HG03039 (cell line): ENCODE measurements around the gene HHAT.

Experiments
- ATAC-seq: cut with Tn5 transposase; IDR thresholded peaks from one replicate; pipeline ENCODE4 v1.9.1; 2021; ENCODE audit warnings: mild to moderate bottlenecking, moderate library complexity; ENCODE audit not compliant: unreplicated experiment

Gene HHAT

DNA sequence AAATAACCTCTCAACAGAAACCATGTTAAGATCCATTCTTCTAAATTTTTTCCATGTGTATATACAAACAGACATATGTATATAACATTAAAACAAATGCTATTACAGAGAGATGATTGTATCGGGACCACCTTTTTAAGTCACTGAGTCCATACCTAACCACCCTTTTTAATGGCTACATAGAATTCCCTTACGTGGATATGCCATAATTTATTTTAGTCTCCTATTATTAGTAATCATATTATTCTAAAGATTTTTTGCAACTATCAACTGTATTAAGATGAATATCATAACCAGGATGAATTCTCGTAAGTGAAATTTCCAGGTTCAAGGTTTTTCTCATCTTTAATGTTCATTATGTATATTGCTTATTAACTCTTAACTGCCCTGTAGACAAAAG lies 259.7 kb downstream of the HHAT start:
- ATAC-seq: no peak

DNA sequence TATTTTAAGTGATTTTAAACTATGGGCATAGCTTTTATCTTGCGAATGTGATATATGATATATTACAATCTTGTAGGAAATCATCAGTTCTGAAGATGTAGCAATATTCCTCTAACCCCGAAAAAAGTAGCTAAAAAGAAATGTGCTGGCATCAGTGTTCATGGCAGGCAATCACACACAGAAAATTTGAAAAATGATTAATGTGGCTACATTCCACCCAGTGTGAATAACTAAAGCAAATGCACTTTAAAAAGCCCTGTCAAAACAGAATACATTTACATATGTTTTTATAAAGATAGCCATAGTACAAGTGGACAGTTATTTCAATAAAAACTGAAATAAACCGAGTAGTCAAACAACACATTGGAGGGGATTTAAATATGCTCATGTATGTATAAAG lies 260.2 kb downstream of the HHAT start:
- no peak for ATAC-seq

DNA sequence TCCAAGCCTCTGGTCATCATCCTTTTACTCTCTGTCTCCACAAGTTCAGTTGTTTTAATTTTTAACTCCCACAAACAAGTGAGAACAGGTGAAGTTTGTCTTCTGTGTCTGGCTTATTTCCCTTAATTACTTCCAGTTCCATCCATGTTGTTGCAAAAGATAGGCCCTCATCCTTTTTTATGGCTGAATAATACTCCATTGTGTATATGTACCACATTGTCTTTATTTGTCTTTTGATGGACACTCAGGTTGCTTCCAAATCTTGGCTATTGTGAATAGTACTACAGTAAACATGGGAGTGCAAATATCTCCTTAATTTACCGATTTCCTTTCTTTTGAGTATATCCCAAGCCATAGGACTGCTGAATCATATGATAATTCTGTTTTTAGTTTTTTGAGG lies 262.5 kb downstream of the HHAT start:
- no peak for ATAC-seq

DNA sequence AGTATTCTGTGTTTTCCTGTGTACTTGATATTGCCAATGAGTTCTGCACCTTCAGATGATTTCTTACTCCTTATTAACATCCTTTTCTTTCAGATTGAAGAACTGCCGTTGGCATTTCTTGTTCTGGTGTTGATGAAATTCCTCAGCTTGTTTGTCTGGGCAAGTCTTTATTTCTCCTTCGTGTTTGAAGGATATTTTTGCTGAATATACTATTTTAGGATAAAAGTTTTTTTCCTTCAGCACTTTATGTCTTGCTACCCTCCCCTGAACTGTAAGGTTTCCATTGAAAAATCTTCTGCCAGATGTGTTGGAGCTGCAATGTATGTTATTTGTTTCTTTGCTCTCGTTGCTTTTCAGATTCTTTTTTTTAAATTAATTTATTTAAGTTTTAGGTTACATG lies 265.9 kb downstream of the HHAT start:
- no peak for ATAC-seq

DNA sequence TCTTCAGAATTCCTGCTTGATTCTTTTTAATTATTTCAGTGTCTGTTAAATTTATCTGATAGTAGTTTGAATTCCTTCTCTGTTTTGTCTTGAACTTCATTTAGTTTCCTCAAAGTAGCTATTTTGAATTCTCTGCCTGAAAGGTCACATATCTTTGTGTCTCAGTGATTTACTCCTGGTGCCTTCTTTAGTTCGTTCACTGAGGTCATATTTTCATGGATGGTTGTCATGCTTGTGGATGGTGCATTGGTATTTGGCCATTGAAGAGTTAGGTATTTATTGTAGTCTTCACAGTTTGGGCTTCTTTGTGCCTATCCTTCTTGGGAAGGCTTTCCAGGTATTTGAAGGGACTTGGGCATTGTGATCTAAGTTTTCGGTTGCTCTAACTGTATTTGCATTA lies 267.9 kb downstream of the HHAT start:
- ATAC-seq: no peak

DNA sequence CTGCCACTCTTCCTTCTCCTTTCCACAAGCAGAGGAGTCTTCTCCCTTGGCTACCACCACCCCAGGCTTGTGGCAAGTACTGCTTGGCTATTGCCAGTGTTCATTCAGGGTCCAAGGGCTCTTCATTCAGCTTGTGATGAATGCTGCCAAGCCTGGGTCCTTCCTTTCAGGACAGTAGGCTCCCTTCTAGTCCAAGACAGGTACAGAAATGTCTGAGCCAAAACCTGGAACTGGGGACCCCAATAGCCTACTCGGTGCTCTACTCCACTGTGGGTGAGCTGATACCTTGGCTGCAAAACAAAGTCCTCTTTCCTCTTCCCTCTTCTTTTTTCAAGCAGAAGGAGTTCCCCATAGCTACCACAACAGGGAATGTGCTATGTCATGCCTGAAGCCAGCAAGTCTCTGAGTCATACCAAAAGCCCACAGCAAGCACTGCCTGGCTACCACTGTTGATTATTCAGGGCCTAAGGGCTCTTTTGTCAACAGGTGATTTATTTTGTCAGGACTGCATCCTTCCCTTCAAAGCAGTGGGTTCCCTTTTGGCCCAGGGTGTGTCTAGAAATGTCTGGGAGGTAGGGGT lies 268.9 kb downstream of the HHAT start:
- ATAC-seq: peak; percentile 96

DNA sequence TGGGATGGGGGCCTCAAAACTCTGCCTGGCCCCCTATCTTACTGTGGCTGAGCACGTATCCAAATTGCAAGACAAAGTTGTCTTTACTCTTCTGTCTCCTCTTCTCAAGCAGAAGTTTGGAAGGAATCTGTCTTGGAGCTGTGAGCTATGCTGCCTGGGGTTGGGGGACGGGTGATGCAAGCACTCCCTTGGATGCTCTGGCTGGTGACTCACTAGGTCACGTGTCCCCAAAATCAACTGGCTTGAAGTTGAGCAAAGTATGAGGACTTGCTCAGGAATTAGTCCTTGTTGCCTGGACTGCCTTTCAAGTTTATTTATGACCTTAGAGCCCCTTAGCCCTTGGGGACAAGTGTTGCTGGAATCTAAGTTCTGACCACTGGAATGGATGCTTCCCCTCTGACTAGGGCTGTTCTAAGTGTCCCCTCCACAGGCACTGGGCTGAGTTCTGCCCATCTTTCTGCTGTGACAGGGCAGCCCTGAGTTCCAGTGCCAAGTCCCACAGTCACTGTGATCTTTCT lies 269.5 kb downstream of the HHAT start:
- peak; percentile 5 for ATAC-seq

DNA sequence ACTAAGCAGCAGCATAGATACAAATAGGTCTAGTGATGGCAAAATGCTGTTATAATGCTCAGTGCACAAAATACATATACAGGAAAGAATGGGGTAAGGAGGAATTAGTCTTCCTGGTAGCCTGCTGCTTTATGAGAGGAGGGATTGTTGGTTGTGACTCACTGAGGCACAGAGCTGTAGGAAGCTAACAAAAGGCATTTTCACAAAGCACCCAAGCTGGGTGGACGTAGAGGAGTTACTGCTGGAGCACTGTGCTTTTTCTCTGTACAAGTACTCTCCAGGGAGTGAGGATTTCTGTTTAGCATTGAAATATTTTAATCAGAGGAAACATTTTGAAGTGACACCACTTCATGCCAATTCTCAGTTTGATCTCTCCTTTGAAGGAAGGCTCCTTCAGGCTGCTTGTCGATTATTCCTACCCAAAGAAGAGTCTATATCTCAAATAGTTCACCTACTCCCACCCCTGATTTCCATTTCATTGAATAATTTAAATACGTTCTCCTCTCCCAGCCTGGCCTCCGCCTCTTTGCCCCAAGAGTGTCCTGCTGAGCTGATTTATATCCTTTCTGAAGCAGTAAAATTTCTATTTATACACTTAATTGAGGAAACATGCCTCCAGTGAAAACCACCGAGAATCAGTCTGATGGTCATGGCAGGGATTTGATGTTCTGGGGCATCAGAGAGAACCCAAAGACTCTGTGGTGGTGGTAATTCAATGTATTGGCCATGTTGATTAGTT lies 271.9 kb downstream of the HHAT start:
- ATAC-seq: no peak

DNA sequence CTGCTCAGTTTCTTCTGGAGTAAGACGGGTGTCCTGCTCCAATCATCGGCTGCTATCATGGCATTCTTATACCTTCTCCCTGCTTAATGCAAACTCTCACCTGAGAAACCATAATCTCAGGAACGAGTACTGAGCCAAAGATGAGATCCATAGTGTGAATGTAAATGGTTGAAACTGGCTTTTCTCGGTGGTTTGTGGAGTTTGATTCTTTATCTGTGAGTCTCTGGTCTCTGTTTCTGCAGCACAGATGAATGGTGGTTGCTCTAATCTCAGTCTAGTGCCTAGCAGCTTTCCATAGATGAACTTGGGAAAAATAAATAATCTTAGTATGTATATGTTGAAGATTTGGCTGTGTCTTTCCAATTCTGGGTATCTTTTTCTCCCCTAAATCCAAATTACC lies 274.4 kb downstream of the HHAT start:
- ATAC-seq: no peak

DNA sequence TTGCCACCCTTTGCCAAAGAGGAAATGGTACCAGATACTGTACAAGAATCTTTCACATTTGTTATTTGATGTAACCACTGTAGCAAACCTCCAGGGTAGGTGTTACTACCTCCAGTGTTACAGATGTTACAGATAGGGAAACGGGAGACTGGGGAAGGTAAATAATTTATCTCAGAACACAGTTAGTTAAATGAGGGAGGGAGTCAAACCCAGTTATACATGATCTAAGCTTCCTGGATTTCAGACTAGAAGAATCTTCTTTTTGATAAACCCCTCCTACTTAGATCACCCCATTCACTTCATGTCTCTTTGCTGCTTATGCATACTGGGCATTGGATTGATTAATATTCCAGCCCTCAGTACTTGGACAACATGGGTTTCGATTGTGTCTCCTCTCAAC lies 276.4 kb downstream of the HHAT start:
- ATAC-seq: no peak

DNA sequence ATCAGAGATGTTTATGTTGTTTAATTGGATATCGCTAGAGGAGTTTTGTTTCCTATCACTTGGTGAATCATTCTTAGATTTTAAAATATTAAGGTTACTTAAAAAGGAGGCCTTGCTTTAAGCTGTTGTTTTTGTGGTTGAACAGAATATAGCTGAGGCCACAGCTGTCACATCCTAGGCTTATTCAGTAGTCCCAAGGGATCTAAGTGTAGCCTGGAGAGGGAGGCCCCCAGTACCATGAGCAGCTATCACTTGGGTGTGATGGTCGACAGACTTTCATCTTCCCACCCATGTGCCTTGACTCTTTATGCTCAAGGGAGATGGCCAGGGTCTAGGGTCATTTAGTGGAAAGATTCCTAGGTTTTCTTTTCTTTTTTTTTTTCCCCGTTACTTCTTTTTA lies 278.7 kb downstream of the HHAT start:
- no peak for ATAC-seq

DNA sequence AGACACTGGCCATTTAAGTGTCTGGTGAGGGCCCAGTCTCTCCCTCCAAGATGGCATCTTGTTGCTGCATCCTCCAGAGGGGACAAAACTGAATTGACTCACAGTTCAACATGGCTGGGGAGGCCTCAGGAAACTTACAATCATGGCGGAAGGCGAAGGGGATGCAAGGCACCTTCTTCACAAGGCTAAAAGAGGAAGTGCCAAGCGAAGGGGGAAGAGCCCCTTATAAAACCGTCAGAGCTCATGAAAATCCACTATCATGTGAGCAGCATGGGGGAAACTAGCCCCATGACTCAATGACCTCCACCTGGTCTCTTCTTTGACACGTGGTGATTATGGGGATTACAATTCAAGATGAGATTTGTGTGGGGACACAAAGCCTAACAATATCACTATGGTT lies 280.1 kb downstream of the HHAT start:
- ATAC-seq: no peak

DNA sequence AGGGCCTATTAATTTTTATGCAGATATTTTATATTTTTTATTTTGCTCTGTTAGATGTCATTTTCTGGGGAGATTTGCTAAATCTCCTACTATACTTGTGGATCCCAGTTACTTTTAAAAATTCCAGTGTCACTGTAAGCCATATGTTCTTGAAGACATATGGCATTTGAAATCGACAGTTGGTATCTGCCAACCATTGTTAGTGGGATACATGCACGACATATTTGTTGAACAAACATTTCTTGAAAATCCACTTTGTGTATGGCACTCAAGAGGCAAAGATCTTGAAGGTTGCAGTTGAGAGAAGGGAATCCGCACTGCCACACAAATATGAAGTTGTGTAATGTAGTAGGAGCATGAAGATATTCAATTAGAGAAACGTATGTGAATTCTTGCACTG lies 287.7 kb downstream of the HHAT start:
- ATAC-seq: no peak

DNA sequence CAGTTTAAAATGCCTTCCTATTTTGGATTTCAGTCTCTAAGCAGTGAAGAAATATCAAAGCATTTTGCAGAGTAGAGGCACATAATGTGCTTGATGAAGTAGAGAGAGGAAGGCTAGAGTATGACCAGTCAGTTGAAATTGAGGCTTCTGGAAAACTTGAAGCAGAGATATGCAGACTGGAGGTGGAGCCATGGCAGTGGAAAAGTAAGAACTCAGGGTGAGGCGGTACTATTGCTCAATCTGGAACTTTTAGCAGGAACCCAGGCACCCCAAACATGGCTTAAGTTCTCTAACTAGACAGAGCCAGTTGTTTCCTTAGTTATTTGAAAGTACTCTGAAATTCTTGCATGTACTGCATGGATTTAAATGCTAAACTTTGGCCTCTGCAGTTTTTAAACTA lies 288.6 kb downstream of the HHAT start:
- no peak for ATAC-seq

DNA sequence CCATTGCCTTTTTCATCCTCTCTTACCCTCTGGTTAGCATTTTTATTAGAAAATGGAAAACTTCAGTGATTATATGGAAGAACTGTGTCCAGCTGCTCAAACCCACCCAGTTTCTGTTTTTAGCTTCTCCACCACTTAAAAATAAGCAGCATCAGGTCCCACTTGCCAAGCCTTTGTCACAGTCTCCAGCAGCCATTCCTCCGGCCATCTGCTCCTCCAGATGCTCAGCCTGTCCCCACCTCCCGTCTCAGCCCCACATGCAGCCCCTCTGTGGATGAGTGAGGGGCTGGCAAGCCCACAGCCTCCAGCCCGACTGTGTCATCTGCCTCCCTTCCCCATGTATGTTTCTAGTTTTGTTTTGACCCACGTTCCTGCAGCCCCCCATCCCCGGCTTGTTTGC lies 289.7 kb downstream of the HHAT start:
- ATAC-seq: no peak

DNA sequence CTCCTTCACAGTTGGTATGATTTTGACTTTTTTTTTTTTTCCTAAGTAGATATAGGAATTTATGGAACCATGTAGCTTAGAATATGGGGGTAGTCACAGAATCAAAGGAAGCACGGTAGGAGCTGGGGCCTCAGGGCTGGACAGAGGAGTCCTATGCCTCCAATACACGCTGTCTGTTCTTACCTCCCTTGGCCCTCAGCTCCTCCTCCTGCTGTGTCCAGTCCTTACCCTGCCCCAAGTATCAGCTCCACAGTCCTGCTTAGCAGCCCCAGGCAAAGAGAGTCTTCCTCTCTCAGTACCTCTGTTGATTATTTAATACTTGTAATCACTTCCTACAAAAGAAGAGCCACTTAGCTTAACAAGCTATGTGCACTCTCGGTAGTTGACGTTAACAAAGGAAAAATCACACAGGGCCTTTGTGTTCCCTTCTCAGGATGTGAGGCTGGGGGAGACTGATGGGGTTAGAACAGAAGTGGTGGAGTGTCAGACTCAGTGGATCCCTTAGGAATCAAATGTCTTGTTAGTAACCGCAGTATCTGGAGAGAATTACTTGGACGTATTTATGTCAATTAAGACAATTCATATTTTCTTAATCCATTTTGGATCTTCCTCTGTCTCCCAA lies 292.3 kb downstream of the HHAT start:
- no peak for ATAC-seq

DNA sequence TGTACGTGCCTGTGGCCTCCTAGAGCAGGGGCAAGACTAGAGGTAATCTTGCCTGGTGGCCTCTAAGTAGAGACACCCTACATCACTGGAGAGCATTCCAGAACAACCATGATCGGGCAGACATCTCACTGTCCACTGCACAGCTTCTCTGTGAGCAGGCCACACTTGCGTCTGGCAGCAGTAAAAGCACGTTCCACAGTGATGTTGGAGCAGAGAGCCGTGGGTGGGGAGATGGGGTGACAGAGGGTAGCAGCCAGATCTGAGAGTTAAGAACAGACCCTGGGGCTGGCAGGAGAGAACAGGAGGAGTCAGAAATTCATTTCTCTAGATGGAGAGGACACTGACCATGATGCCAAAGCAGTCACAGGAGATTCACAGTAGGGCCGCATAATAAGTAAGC lies 293.0 kb downstream of the HHAT start:
- no peak for ATAC-seq

DNA sequence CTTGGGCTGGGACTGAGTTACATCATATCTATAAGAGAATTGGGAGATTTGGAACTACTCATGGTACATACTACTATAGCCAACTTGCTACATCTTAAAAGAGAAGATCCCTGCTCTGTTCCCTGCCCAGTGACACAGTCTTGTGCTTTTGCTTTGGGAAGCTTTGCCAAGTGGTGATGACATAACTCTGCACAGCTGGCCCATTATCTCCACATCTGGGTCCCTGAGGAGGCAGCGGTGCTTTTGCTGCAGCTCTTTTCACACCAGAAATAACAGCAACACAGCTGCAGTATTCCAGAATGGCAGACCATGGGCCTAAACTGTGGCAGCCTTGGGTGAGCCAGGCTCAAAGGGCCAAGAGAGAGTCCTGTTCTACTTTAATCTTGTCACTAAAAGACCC lies 296.0 kb downstream of the HHAT start:
- ATAC-seq: no peak

DNA sequence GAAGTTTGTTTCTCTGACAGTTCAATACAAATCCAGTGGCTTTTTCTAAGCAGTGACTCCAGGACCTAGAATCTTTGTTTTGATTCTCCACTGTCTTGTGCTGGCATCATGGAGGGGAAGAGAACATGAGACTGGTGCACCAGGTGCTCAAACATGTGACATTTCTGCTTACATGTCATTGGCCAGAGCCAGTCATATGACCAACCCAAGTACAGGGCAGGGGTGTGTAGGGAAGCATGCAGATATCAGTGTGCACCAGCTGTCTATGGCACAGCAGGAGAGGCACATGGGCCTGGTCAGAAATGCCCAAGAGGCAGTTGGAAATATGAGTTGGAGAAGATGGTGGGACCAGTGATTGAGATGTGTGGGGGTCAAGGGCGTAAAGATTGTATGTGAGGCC lies 297.0 kb downstream of the HHAT start:
- ATAC-seq: no peak

DNA sequence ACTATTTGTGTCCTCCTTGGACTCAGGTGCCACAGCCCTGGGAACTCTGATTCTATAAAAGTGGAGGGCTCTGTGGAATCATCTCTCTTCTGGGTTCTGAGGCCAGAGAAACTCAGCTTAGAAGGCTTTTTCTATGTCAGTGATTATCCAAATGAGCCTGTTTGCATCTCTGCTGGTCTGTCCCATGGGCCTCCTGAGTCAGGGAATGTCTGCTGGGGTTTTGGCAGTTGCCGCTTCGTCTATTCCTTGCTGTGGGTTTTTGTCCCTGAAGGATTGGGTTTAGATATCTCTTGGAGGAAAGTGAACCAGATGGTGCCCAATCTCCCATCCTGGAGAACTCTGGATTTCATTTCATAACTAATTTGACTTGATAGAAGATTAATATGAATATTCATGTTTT lies 297.6 kb downstream of the HHAT start:
- ATAC-seq: no peak

DNA sequence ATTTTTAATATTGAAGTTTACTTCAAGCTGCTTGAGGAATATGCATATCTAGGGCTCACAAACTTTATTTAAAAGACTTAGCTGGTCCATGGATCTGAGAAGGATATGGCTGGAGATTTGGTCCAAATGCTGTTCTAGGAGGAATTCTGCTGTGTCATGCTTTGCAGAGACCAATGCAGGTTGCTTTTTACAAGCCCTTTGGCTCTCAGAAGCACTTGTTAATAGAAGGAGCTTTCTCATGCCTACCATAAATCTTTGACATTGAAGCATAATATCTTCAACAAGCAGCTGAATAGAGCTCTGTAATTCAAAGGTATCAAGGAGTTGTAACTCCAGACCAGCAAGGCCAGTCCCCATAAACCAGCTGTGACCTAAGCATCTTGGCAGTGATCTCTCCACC lies 299.1 kb downstream of the HHAT start:
- no peak for ATAC-seq

DNA sequence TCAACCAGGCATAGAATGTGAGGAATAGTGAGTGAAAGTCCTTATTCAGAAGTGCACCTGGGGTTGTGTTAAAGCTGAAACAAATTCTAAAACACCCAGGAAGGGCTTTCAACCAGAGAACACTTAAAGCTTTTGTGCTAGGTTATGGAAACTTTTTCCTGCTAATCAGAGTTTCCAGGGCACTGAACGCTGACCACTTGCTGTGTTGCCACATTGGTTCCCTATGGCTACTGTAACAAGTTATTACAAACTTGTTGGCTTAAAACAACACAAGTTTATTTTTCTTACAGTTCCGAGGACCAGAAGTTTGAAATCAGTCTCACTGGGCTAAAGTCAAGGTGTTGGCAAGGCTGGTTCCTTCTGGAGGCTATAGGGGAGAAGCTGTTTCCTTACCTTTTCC lies 300.6 kb downstream of the HHAT start:
- ATAC-seq: no peak
